ENCODE data around the gene WDFY4. TPM values are rescaled to one million over a fixed set of nuclear protein-coding genes. Genes with fewer than 3 reads are reported as not detected.

WDFY4 gene
- polyA plus RNA-seq, 1 donor from 2014 or later, result not detected

DNA sequence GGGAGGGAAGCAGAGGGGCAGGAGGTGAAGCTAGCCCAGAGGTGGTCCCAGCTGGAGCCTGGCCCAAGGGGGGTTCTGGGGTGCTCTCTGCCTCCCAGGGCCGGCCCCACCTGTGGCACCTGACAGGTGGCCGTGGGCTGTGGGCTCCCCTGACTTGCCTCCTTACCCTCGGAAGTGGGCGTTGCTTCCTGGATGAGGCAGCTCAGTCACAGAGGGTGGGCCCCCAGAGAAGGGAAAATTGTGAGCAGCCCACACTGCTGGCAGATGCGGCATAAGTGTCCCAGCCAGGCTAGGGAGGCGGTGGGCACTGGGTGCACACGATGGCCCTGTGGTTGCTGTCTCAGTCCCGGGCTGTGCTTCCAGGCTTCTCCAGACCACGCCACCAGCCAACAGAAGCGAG is 136.0 kb downstream of the WDFY4 start:
- Histone ChIP-seq H3K4me2 (ENCODE audit: low read length) (no peak overlapping the region), H3K9me2 (ENCODE audit: insufficient read depth, low read length) (no peaks in the 10 kb centered on the region), H3K27ac (ENCODE audit: low read length) (no peak overlapping the region), H3K4me3 (ENCODE audit: low read length) (no peak overlapping the region), H3K36me3 (ENCODE audit: insufficient read depth, low read length) (no peaks in the 10 kb centered on the region), H2AFZ (ENCODE audit: low read depth, low read length) (no peak overlapping the region), H3K9me3 (ENCODE audit: low read length) (no peaks in the 10 kb centered on the region), H3K79me2 (replicated peaks; ENCODE audit: insufficient read depth, low read length) (no peaks in the 10 kb centered on the region), H4K20me1 (ENCODE audit: insufficient read depth) (no peaks in the 10 kb centered on the region), H3K27me3 (ENCODE audit: insufficient read depth, low read depth, low read length) (no peaks in the 10 kb centered on the region), H3F3A (ENCODE audit: insufficient read depth, low read length, poor library complexity, severe bottlenecking) (no peaks in the 10 kb centered on the region), H3K9ac (ENCODE audit: low read length) (no peak overlapping the region)
- TF ChIP-seq RAD21 (conservative IDR thresholded peaks at IDR 0.05) (no peak), EP300 (conservative IDR thresholded peaks at IDR 0.05; ENCODE audit: poor library complexity, severe bottlenecking) (no peak), TAF1 (IDR thresholded peaks at IDR 0.05; ENCODE audit: low read depth) (no peak), EZH2 (IDR thresholded peaks at IDR 0.05; ENCODE audit: borderline replicate concordance, insufficient read depth, low read length, poor library complexity, severe bottlenecking) (no peak), SMC3 (conservative IDR thresholded peaks at IDR 0.05; ENCODE audit: poor library complexity) (no peak), MXI1 (conservative IDR thresholded peaks at IDR 0.05; ENCODE audit: poor library complexity, severe bottlenecking) (no peak), POLR2AphosphoS5 (IDR thresholded peaks at IDR 0.05) (no peak)
- TF ChIP-seq, protein P1, sequence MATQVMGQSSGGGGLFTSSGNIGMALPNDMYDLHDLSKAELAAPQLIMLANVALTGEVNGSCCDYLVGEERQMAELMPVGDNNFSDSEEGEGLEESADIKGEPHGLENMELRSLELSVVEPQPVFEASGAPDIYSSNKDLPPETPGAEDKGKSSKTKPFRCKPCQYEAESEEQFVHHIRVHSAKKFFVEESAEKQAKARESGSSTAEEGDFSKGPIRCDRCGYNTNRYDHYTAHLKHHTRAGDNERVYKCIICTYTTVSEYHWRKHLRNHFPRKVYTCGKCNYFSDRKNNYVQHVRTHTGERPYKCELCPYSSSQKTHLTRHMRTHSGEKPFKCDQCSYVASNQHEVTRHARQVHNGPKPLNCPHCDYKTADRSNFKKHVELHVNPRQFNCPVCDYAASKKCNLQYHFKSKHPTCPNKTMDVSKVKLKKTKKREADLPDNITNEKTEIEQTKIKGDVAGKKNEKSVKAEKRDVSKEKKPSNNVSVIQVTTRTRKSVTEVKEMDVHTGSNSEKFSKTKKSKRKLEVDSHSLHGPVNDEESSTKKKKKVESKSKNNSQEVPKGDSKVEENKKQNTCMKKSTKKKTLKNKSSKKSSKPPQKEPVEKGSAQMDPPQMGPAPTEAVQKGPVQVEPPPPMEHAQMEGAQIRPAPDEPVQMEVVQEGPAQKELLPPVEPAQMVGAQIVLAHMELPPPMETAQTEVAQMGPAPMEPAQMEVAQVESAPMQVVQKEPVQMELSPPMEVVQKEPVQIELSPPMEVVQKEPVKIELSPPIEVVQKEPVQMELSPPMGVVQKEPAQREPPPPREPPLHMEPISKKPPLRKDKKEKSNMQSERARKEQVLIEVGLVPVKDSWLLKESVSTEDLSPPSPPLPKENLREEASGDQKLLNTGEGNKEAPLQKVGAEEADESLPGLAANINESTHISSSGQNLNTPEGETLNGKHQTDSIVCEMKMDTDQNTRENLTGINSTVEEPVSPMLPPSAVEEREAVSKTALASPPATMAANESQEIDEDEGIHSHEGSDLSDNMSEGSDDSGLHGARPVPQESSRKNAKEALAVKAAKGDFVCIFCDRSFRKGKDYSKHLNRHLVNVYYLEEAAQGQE (IDR thresholded peaks at IDR 0.05; ENCODE audit: borderline replicate concordance), result no peak
- TF ChIP-seq, protein P2, sequence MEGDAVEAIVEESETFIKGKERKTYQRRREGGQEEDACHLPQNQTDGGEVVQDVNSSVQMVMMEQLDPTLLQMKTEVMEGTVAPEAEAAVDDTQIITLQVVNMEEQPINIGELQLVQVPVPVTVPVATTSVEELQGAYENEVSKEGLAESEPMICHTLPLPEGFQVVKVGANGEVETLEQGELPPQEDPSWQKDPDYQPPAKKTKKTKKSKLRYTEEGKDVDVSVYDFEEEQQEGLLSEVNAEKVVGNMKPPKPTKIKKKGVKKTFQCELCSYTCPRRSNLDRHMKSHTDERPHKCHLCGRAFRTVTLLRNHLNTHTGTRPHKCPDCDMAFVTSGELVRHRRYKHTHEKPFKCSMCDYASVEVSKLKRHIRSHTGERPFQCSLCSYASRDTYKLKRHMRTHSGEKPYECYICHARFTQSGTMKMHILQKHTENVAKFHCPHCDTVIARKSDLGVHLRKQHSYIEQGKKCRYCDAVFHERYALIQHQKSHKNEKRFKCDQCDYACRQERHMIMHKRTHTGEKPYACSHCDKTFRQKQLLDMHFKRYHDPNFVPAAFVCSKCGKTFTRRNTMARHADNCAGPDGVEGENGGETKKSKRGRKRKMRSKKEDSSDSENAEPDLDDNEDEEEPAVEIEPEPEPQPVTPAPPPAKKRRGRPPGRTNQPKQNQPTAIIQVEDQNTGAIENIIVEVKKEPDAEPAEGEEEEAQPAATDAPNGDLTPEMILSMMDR (IDR thresholded peaks at IDR 0.05; ENCODE audit: poor library complexity, severe bottlenecking), result no peak

DNA sequence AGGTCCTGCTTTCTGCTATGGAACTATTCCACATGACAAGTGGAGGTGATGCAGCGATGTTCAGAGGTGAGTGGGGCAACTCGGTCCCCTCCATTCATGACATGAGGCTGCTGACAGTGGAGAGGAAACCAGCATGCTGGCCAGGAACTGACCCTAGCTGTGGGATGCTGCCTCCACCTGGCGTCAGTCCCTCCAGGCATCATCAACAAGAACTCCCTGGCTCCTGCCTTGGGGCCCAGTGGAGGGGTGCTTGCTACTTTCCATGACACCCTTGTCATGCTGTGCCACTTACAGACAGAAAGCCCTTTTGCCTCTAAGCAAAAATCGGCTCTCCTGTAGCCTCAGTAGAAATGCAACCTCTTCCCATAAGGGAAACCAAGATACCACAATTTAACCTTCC is 136.4 kb downstream of the WDFY4 start:
- H3F3A ChIP-seq (ENCODE audit: insufficient read depth, low read length, poor library complexity, severe bottlenecking), result no peaks in the 10 kb centered on the region
- H4K20me1 ChIP-seq (ENCODE audit: insufficient read depth), result no peaks in the 10 kb centered on the region
- no peak overlapping the region for H3K4me2 ChIP-seq (ENCODE audit: low read length)
- H3K4me3 ChIP-seq (ENCODE audit: low read length), result no peak overlapping the region
- no peak overlapping the region for H2AFZ ChIP-seq (ENCODE audit: low read depth, low read length)
- no peaks in the 10 kb centered on the region for H3K9me3 ChIP-seq (ENCODE audit: low read length)
- no peaks in the 10 kb centered on the region for H3K79me2 ChIP-seq (replicated peaks; ENCODE audit: insufficient read depth, low read length)
- H3K9me2 ChIP-seq (ENCODE audit: insufficient read depth, low read length), result no peaks in the 10 kb centered on the region
- no peak overlapping the region for H3K9ac ChIP-seq (ENCODE audit: low read length)
- no peak for TF ChIP-seq TAF1 (IDR thresholded peaks at IDR 0.05; ENCODE audit: low read depth)
- TF ChIP-seq, protein P1 (IDR thresholded peaks at IDR 0.05; ENCODE audit: borderline replicate concordance), result no peak
- TF ChIP-seq POLR2AphosphoS5 (IDR thresholded peaks at IDR 0.05), result no peak
- no peak for TF ChIP-seq RAD21 (conservative IDR thresholded peaks at IDR 0.05)
- TF ChIP-seq EZH2 (IDR thresholded peaks at IDR 0.05; ENCODE audit: borderline replicate concordance, insufficient read depth, low read length, poor library complexity, severe bottlenecking), result no peak
- TF ChIP-seq SMC3 (conservative IDR thresholded peaks at IDR 0.05; ENCODE audit: poor library complexity), result no peak
- no peak for TF ChIP-seq MXI1 (conservative IDR thresholded peaks at IDR 0.05; ENCODE audit: poor library complexity, severe bottlenecking)
- TF ChIP-seq, protein P2 (IDR thresholded peaks at IDR 0.05; ENCODE audit: poor library complexity, severe bottlenecking), result no peak
- TF ChIP-seq EP300 (conservative IDR thresholded peaks at IDR 0.05; ENCODE audit: poor library complexity, severe bottlenecking), result no peak
- no peak overlapping the region for H3K27ac ChIP-seq (ENCODE audit: low read length)
- no peaks in the 10 kb centered on the region for H3K27me3 ChIP-seq (ENCODE audit: insufficient read depth, low read depth, low read length)
- no peaks in the 10 kb centered on the region for H3K36me3 ChIP-seq (ENCODE audit: insufficient read depth, low read length)
